Activated CD4-positive, alpha-beta memory T cell treated with anti-CD3 and anti-CD28 coated beads for 36 hours (primary cell): Measurements from ENCODE around the gene IL1R1. TPM values are rescaled to one million over a fixed set of nuclear protein-coding genes. Genes with fewer than 3 reads are reported as not detected.

Experiments used
- CTCF ChIA-PET: fragments of 350-600 bp; sonication (Branson Sonifier 250); formaldehyde crosslinking; loops from one replicate; lab custom pipeline; 2021; ENCODE audit warnings: antibody characterized with exemption, inconsistent platforms; lab: Charles Lee
- POLR2A ChIA-PET: fragments of 350-600 bp; sonication (Branson Sonifier 250); formaldehyde crosslinking; loops from one replicate; lab custom pipeline; 2021; ENCODE audit warnings: antibody characterized with exemption; lab: Charles Lee
- DNase-seq: peaks from one replicate; pipeline ENCODE4 v3.0.0-alpha.2; 2020
- H3K27ac Mint-ChIP-seq: one replicate; pipeline ENCODE4 v1.8.0; 2021; ENCODE audit warnings: mixed read lengths
- H3K27me3 Mint-ChIP-seq: one replicate; pipeline ENCODE4 v1.8.0; 2021; ENCODE audit warnings: mixed read lengths
- H3K36me3 Mint-ChIP-seq: one replicate; pipeline ENCODE4 v1.8.0; 2021; ENCODE audit warnings: mixed read lengths
- H3K4me1 Mint-ChIP-seq: one replicate; pipeline ENCODE4 v1.8.0; 2021; ENCODE audit warnings: low read depth, mixed read lengths
- H3K4me3 Mint-ChIP-seq: one replicate; pipeline ENCODE4 v1.8.0; 2021; ENCODE audit warnings: mild to moderate bottlenecking, mixed read lengths
- H3K9me3 Mint-ChIP-seq: one replicate; pipeline ENCODE4 v1.8.0; 2021; ENCODE audit warnings: mixed read lengths
- intact Hi-C: fragments of 100-400 bp; cut with micrococcal nuclease; formaldehyde crosslinking; loops from one replicate; pipeline ENCODE4 v1.15.1; 2023
- total RNA-seq, 2 experiments: library from RNA; stranded (reverse); gene quantifications; one replicate each; pipeline ENCODE4 v1.2.3, GENCODE V29; 2021

Gene IL1R1, protein sequence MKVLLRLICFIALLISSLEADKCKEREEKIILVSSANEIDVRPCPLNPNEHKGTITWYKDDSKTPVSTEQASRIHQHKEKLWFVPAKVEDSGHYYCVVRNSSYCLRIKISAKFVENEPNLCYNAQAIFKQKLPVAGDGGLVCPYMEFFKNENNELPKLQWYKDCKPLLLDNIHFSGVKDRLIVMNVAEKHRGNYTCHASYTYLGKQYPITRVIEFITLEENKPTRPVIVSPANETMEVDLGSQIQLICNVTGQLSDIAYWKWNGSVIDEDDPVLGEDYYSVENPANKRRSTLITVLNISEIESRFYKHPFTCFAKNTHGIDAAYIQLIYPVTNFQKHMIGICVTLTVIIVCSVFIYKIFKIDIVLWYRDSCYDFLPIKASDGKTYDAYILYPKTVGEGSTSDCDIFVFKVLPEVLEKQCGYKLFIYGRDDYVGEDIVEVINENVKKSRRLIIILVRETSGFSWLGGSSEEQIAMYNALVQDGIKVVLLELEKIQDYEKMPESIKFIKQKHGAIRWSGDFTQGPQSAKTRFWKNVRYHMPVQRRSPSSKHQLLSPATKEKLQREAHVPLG
- total RNA-seq = 10 to 100 TPM; 20.3 to 20.4 TPM

- peak within 1 kb of the TSS; percentile 88 for H3K27ac Mint-ChIP-seq
- H3K4me3 Mint-ChIP-seq = peak within 1 kb of the TSS; percentile 81
- peaks cover 31% of the 10 kb centered on the region for H3K27me3 Mint-ChIP-seq
- peaks cover 53% of the 10 kb centered on the region for H3K4me1 Mint-ChIP-seq
- DNase-seq = peak; percentile 39
- POLR2A ChIA-PET = interaction anchor here (0.7 to 2.1 kb wide), 8 partner anchors 14 to 143 kb away, joined by 3 to 5 read pairs (median 3); no protein-coding TSS in a partner anchor
- intact Hi-C loops = no loop called here
- CTCF ChIA-PET = interaction anchor here (0.6 to 2.7 kb wide), 6 partner anchors 14 to 142 kb away, joined by 3 to 9 read pairs (median 4); no protein-coding TSS in a partner anchor
- H3K36me3 Mint-ChIP-seq = peaks cover 62% of the 10 kb centered on the region
- H3K9me3 Mint-ChIP-seq = peaks cover 51% of the 10 kb centered on the region
These were observed at the start of gene IL1R1 for GRCh38 chr2:102141970-102142828. TSS of gene IL1R1 (plus strand) at chr2:102142746. CDS start at chr2:102157725, 14,979 bp downstream.

- H3K4me3 Mint-ChIP-seq = no peak overlapping the region
- H3K27ac Mint-ChIP-seq = no peak overlapping the region
- ChIA-PET POLR2A (no interaction called here), CTCF (no interaction called here)
- peaks cover 5% of the 10 kb centered on the region for H3K27me3 Mint-ChIP-seq
- H3K9me3 Mint-ChIP-seq = peaks cover 12% of the 10 kb centered on the region
- peaks cover 9% of the 10 kb centered on the region for H3K36me3 Mint-ChIP-seq
- intact Hi-C loops = no loop called here
- no peak for DNase-seq
- H3K4me1 Mint-ChIP-seq = peaks cover 5% of the 10 kb centered on the region
These were observed 48.9 kb upstream of the IL1R1 start for GRCh38 chr2:102093662-102094061.

GRCh38 chr2:102094917-102095316 is 47.6 kb upstream of the IL1R1 start:
- Mint-ChIP-seq H3K4me3 (no peak overlapping the region), H3K9me3 (peaks cover 12% of the 10 kb centered on the region), H3K27ac (peak overlapping the region; percentile 1), H3K4me1 (peaks cover 10% of the 10 kb centered on the region), H3K36me3 (peaks cover 9% of the 10 kb centered on the region), H3K27me3 (peaks cover 5% of the 10 kb centered on the region)
- POLR2A ChIA-PET = interaction anchor here (1.2 kb wide), 1 partner anchor 12 kb away, joined by 6 read pairs; no protein-coding TSS in a partner anchor
- intact Hi-C loops = loop anchor here (1.0 kb wide), 1 partner anchor 12 kb away; no protein-coding TSS in a partner anchor
- DNase-seq = peak; percentile 70
- CTCF ChIA-PET = no interaction called here

GRCh38 chr2:102096103-102096502 is 46.4 kb upstream of the IL1R1 start:
- Mint-ChIP-seq H3K36me3 (peaks cover 3% of the 10 kb centered on the region), H3K4me3 (no peak overlapping the region), H3K27me3 (peaks cover 7% of the 10 kb centered on the region), H3K27ac (no peak overlapping the region), H3K9me3 (peaks cover 1% of the 10 kb centered on the region), H3K4me1 (peaks cover 22% of the 10 kb centered on the region)
- POLR2A ChIA-PET = interaction anchor here (0.6 kb wide), 1 partner anchor 14 kb away, joined by 3 read pairs; no protein-coding TSS in a partner anchor
- CTCF ChIA-PET = no interaction called here
- intact Hi-C loops = no loop called here
- DNase-seq = no peak

DNA sequence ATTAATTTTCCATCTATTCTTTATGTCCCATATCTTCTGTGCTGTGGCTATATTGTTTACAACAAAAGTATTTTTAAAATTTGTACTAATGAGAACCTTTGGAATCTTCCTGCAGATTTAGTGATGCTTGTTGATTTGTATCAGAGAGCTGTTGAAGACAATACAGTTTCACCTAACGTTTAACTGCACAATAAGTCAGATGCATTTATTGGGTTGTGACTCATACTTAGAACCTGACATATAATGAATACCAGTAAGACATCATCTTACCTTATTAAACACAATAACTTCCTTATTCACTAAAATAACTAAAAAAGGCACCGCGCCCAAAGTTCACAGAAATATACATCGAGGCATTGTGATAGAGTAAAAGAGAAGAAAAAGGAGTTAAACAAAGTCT is 43.8 kb upstream of the IL1R1 start:
- H3K27me3 Mint-ChIP-seq = peaks cover 12% of the 10 kb centered on the region
- H3K36me3 Mint-ChIP-seq = peaks cover 3% of the 10 kb centered on the region
- intact Hi-C loops = no loop called here
- ChIA-PET CTCF (interaction anchor here (1.0 to 1.4 kb wide), 2 partner anchors 93 to 215 kb away, joined by 3 to 4 read pairs; no protein-coding TSS in a partner anchor), POLR2A (no interaction called here)
- H3K4me1 Mint-ChIP-seq = peaks cover 29% of the 10 kb centered on the region
- H3K27ac Mint-ChIP-seq = no peak overlapping the region
- peaks cover 6% of the 10 kb centered on the region for H3K9me3 Mint-ChIP-seq
- DNase-seq = no peak
- no peak overlapping the region for H3K4me3 Mint-ChIP-seq

DNA sequence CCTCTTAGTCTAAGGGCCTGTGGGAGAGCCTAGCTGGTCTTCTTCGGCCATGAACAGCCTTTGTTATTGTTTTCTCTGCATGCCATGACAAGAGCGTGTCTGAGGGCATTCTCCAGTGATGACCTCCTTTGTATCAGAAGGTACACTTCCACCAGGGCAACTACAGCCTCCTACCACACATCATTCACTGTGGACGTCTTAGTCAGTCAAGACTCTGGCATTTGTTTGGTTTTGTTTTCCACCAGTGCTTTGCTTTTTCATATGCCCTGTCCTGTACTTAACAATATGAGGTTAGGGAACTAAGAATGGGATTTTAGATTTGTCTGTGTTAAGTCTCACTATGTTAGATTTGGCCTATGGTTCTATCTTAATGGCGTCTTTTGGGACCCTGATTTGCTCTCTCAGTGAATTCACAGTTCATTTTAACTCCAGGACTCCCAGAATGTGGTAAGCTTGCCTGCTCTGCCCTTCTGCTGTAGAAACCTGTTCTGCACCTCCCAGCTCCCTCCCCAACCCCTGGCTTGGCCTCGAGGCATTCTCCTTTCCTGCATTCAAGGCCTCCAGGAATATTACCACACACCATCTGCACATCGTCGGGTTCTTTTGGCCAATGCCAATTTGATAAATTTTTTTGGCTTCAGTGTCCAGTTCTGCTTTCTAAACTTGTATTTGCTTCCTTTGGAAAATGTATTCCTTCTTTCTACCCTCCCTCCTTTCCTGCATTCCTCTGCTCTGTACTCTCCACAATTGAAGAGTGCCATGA is 42.8 kb upstream of the IL1R1 start:
- peaks cover 10% of the 10 kb centered on the region for H3K27me3 Mint-ChIP-seq
- DNase-seq = no peak
- no peak overlapping the region for H3K4me3 Mint-ChIP-seq
- peaks cover 3% of the 10 kb centered on the region for H3K36me3 Mint-ChIP-seq
- ChIA-PET POLR2A (interaction anchor here (0.7 to 2.2 kb wide), 5 partner anchors 17 to 98 kb away, joined by 3 to 21 read pairs (median 3); no protein-coding TSS in a partner anchor), CTCF (interaction anchor here (1.2 to 1.5 kb wide), 4 partner anchors 17 to 94 kb away, joined by 4 to 8 read pairs (median 4); no protein-coding TSS in a partner anchor)
- intact Hi-C loops = loop anchor here (1.0 to 5.0 kb wide), 5 partner anchors 15 to 72 kb away; no protein-coding TSS in a partner anchor
- H3K4me1 Mint-ChIP-seq = peaks cover 38% of the 10 kb centered on the region
- peaks cover 6% of the 10 kb centered on the region for H3K9me3 Mint-ChIP-seq
- H3K27ac Mint-ChIP-seq = peak overlapping the region; percentile 76

GRCh38 chr2:102100371-102101096 is 42.0 kb upstream of the IL1R1 start:
- peak overlapping the region; percentile 76 for H3K27ac Mint-ChIP-seq
- no peak overlapping the region for H3K4me3 Mint-ChIP-seq
- POLR2A ChIA-PET = interaction anchor here (0.5 to 2.2 kb wide), 7 partner anchors 14 to 99 kb away, joined by 3 to 21 read pairs (median 3); no protein-coding TSS in a partner anchor
- peaks cover 3% of the 10 kb centered on the region for H3K36me3 Mint-ChIP-seq
- peak; percentile 58 for DNase-seq
- peaks cover 6% of the 10 kb centered on the region for H3K9me3 Mint-ChIP-seq
- intact Hi-C loops = loop anchor here (1.0 to 5.0 kb wide), 5 partner anchors 14 to 73 kb away; no protein-coding TSS in a partner anchor
- H3K4me1 Mint-ChIP-seq = peaks cover 37% of the 10 kb centered on the region
- CTCF ChIA-PET = interaction anchor here (0.7 to 1.5 kb wide), 5 partner anchors 17 to 99 kb away, joined by 3 to 8 read pairs (median 4); no protein-coding TSS in a partner anchor
- peaks cover 10% of the 10 kb centered on the region for H3K27me3 Mint-ChIP-seq

DNA sequence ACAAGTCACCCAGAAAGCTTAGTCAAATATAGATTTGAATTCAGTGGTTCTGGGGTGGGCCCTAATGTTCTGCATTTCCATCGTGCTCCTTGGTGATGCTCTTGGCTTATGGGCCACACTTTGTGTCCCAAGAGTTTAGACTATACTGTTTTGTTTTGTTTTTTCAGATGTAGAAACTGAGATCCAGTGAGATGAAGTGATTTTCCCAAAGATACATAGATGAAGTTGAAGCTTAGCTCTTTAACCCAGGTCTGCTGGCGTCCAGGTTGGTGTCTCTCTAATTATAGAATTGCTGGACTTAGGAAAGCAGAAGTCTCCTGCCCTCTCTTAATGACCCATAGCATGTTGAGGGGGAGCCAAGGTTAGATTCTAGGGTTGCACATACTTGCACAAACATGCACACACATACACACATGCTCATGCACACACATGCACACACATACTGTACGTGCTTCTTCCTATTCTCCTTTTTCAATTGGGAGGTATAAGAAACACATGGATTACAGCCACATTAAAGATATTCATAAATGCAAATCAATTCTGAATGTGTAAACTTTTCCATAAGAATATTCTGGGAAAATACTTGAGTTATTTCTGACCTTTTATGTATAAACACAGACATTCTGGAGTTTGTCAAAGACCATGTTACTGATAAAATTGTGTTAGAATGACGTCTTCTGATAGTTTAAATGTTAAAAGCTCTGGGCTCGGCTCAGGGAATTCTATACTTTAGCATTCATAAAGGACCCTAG is 41.3 kb upstream of the IL1R1 start:
- CTCF ChIA-PET = interaction anchor here (0.7 to 1.5 kb wide), 5 partner anchors 18 to 100 kb away, joined by 3 to 8 read pairs (median 4); no protein-coding TSS in a partner anchor
- H3K27me3 Mint-ChIP-seq = peaks cover 15% of the 10 kb centered on the region
- peaks cover 6% of the 10 kb centered on the region for H3K36me3 Mint-ChIP-seq
- H3K27ac Mint-ChIP-seq = no peak overlapping the region
- intact Hi-C loops = loop anchor here (5.0 kb wide), 1 partner anchor 74 kb away; no protein-coding TSS in a partner anchor
- POLR2A ChIA-PET = interaction anchor here (0.5 to 2.2 kb wide), 5 partner anchors 13 to 44 kb away, joined by 3 to 21 read pairs (median 6); no protein-coding TSS in a partner anchor
- DNase-seq = no peak
- H3K9me3 Mint-ChIP-seq = peaks cover 6% of the 10 kb centered on the region
- peaks cover 44% of the 10 kb centered on the region for H3K4me1 Mint-ChIP-seq
- H3K4me3 Mint-ChIP-seq = no peak overlapping the region

DNA sequence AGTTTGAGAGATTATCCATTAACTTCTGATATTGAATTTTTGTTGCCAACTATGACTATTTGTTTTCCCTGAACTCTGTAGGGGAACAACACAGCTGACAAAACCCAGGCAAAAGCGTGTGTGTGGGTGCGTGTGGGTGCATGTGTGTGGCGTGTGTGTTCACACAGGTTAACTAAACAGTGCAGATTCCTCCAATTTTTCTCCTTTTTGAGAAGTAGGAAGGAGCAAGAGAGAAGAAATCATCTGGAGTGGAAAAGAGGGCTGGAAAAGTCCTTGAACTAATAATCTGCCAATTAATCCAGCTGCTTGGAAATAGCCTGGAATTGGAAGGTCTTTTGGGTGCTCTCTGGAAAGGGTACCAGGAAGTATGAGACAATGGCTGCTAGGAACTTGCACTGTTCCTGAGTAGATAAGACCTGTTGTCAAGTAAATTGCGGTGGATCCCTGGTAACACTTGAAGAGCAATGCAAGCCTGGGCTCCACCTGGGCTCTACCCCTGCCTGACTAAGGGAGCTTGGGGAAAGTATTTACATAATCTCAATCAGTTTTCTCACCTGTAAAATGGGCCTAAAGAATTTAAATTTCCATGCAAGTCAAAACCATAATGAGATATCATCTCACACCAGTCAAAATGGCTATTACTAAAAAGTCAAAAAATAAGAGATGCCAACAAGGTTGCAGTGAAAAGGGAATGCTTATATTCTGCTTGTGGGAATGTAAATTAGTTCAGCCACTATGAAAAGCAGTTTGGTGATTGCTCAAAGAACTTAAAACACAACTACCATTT is 40.5 kb upstream of the IL1R1 start:
- no peak overlapping the region for H3K4me3 Mint-ChIP-seq
- peaks cover 45% of the 10 kb centered on the region for H3K4me1 Mint-ChIP-seq
- peaks cover 12% of the 10 kb centered on the region for H3K27me3 Mint-ChIP-seq
- intact Hi-C loops = loop anchor here (5.0 kb wide), 1 partner anchor 75 kb away; no protein-coding TSS in a partner anchor
- H3K9me3 Mint-ChIP-seq = peaks cover 6% of the 10 kb centered on the region
- H3K27ac Mint-ChIP-seq = no peak overlapping the region
- ChIA-PET CTCF (no interaction called here), POLR2A (no interaction called here)
- H3K36me3 Mint-ChIP-seq = peaks cover 8% of the 10 kb centered on the region
- no peak for DNase-seq
